Body of pancreas (tissue), 4 donors: ENCODE measurements around the gene BCHE. TPM values are rescaled to one million over a fixed set of nuclear protein-coding genes. Genes with fewer than 3 reads are reported as not detected.

ENCODE experiments used
- ATAC-seq: fragments of 150-250 bp; one replicate; pipeline ENCODE4 v1.9.1; 2016
- DNase-seq, 4 donors: peaks; one replicate each; pipeline ENCODE4 v3.0.0-alpha.2; 2019
- H3K27ac ChIP-seq, 4 donors: fragments of 200-600 bp; sonication (generic); 1 replicate in 3 of 4; 2 replicates in 1 of 4; pipeline versions ENCODE4 v1.5.1 to v1.6.1; 2016 to 2019; ENCODE audit warnings: mild to moderate bottlenecking in 1 of 4, mixed read lengths in 1 of 4, moderate library complexity in 1 of 4
- H3K27me3 ChIP-seq, 2 donors: fragments of 200-600 bp; sonication (generic); one replicate each; pipeline ENCODE4 v1.6.0; 2016; ENCODE audit warnings: mild to moderate bottlenecking in 1 of 2
- H3K36me3 ChIP-seq, 2 donors: fragments of 200-600 bp; sonication (generic); replicated peaks in 1 of 2; 2 replicates each; pipeline ENCODE4 v1.5.1; 2016; ENCODE audit warnings: low read depth in 2 of 2; ENCODE audit not compliant: insufficient read depth in 1 of 2
- H3K4me1 ChIP-seq: fragments of 200-600 bp; sonication (generic); one replicate; pipeline ENCODE4 v1.6.0; 2016
- H3K4me3 ChIP-seq, 2 donors: fragments of 200-600 bp; sonication (generic); 1 replicate in 1 of 2; 2 replicates in 1 of 2; pipeline ENCODE4 v1.5.1; 2016 to 2019
- H3K9me3 ChIP-seq, 3 donors: fragments of 200-600 bp; sonication (generic); 1 replicate in 2 of 3; 2 replicates in 1 of 3; pipeline ENCODE4 v1.5.1; 2016
- POLR2A ChIP-seq, 3 donors: fragments of 450-650 bp; IDR thresholded peaks; one replicate each; pipeline ENCODE4 v1.6.1; 2016; ENCODE audit warnings: antibody characterized with exemption in 3 of 3, mild to moderate bottlenecking in 2 of 3
- WGBS, 2 donors: methylation state at CpG; one replicate each; pipeline ENCODE4 v1.1.5; 2017; 5-methylcytosine and 5-hydroxymethylcytosine counted together
- intact Hi-C: fragments of 100-400 bp; cut with DNase I; formaldehyde crosslinking; loops from one replicate; pipeline ENCODE4 v1.15.1; 2023
- total RNA-seq, 2 donors: library from RNA; depleted of rRNA; stranded (reverse); fragments of >200 nt; gene quantifications; one replicate each; pipeline ENCODE4 v1.1.0, GENCODE V29; 2016
- TF ChIP-seq, protein P1 (sequence below), 7 experiments: fragments of 450-650 bp in 4 of 7; fragments of 200-600 bp in 3 of 7; sonication (generic) in 3 of 7; IDR thresholded peaks; one replicate each; pipeline ENCODE4 v1.5.1; 2016 to 2019; ENCODE audit warnings: antibody characterized with exemption in 7 of 7

The BCHE gene
- total RNA-seq, 2 donors from 2014 or later = 0.52 to 4.0 TPM

GRCh38 chr3:165754219-165755007, 82.8 kb downstream of the BCHE start:
- Histone ChIP-seq H3K27me3 (no peaks in the 10 kb centered on the region), H3K9me3 (no peaks in the 10 kb centered on the region), H3K27ac (no peak overlapping the region), H3K36me3 (no peaks in the 10 kb centered on the region), H3K4me1 (no peaks in the 10 kb centered on the region), H3K4me3 (no peak overlapping the region)
- ATAC-seq (no peak), DNase-seq (no peak)
- 45 to 58% methylated on average over 1 of the region's 1 CpG for WGBS, 2 donors
- TF ChIP-seq, protein P1, sequence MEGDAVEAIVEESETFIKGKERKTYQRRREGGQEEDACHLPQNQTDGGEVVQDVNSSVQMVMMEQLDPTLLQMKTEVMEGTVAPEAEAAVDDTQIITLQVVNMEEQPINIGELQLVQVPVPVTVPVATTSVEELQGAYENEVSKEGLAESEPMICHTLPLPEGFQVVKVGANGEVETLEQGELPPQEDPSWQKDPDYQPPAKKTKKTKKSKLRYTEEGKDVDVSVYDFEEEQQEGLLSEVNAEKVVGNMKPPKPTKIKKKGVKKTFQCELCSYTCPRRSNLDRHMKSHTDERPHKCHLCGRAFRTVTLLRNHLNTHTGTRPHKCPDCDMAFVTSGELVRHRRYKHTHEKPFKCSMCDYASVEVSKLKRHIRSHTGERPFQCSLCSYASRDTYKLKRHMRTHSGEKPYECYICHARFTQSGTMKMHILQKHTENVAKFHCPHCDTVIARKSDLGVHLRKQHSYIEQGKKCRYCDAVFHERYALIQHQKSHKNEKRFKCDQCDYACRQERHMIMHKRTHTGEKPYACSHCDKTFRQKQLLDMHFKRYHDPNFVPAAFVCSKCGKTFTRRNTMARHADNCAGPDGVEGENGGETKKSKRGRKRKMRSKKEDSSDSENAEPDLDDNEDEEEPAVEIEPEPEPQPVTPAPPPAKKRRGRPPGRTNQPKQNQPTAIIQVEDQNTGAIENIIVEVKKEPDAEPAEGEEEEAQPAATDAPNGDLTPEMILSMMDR (IDR thresholded peaks at IDR 0.05) = no peak
- TF ChIP-seq POLR2A (IDR thresholded peaks at IDR 0.05) = no peak
- intact Hi-C loops = no loop called here

DNA sequence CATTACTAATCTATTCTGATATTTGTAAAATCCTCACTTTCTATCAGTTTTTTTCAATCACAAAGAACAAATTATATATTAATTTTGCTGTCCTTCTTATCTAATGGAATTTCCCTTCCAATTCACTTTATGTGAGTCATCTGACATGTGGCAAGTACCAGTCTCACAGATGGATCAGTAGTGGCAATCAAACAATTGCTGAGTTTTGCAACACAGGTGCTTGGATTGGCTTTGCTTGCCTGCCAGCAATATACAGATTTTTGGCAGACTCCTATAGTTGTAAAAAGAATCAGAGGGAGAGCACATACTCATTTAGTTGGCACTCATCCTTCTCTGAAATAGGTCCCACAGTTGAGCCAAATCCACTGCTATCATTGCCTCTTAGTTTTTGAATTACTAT, 83.7 kb downstream of the BCHE start:
- ATAC-seq (no peak), DNase-seq (peak in 2 of 4 donors; percentile 5 to 6)
- intact Hi-C loops = no loop called here
- H3K9me3 ChIP-seq = no peaks in the 10 kb centered on the region
- no peak overlapping the region for H3K27ac ChIP-seq
- TF ChIP-seq, protein P1 (IDR thresholded peaks at IDR 0.05) = no peak
- no peak for TF ChIP-seq POLR2A (IDR thresholded peaks at IDR 0.05)
- no peaks in the 10 kb centered on the region for H3K4me1 ChIP-seq
- no peak overlapping the region for H3K4me3 ChIP-seq
- no peaks in the 10 kb centered on the region for H3K27me3 ChIP-seq
- no peaks in the 10 kb centered on the region for H3K36me3 ChIP-seq

GRCh38 chr3:165751637-165752036, 85.6 kb downstream of the BCHE start:
- WGBS, 2 donors = 82 to 86% methylated on average over 7 of the region's 7 CpGs

GRCh38 chr3:165749821-165750220, 87.4 kb downstream of the BCHE start:
- DNase-seq (no peak), ATAC-seq (no peak)
- H3K36me3 ChIP-seq = no peaks in the 10 kb centered on the region
- TF ChIP-seq, protein P1 (IDR thresholded peaks at IDR 0.05) = no peak
- TF ChIP-seq POLR2A (IDR thresholded peaks at IDR 0.05) = no peak
- H3K27me3 ChIP-seq = no peaks in the 10 kb centered on the region
- H3K4me1 ChIP-seq = no peaks in the 10 kb centered on the region
- intact Hi-C loops = no loop called here
- H3K27ac ChIP-seq = no peak overlapping the region
- H3K9me3 ChIP-seq = no peaks in the 10 kb centered on the region
- H3K4me3 ChIP-seq = no peak overlapping the region

More at GRCh38 chr3:165751637-165752036, 85.6 kb downstream of the BCHE start:
- TF ChIP-seq POLR2A (IDR thresholded peaks at IDR 0.05) = no peak
- TF ChIP-seq, protein P1 (IDR thresholded peaks at IDR 0.05) = no peak
- Histone ChIP-seq H3K27me3 (no peaks in the 10 kb centered on the region), H3K9me3 (no peaks in the 10 kb centered on the region), H3K4me3 (no peak overlapping the region), H3K36me3 (no peaks in the 10 kb centered on the region), H3K4me1 (no peaks in the 10 kb centered on the region), H3K27ac (no peak overlapping the region)
- intact Hi-C loops = no loop called here
- DNase-seq (no peak), ATAC-seq (no peak)

DNA sequence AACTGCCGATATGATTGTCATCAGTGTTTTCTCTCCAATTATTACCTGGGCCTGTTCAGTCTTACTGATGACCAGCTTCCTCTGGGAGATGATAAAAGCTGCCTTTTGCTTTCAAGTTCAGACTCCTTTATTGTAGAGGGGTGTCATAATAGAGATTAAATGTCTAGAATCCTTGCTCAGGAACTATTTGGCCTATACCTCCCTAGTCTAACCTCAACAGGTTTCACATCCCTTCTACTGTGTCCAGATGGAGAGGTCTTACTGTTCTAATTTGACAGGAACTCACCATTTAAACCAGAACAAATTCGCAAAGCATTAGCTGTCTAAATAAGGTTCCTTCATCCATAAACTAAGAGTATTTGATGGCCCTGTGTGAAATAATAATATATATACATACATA, 88.0 kb downstream of the BCHE start:
- no peak for TF ChIP-seq POLR2A (IDR thresholded peaks at IDR 0.05)
- TF ChIP-seq, protein P1 (IDR thresholded peaks at IDR 0.05) = no peak
- Histone ChIP-seq H3K4me1 (no peaks in the 10 kb centered on the region), H3K27ac (no peak overlapping the region), H3K9me3 (no peaks in the 10 kb centered on the region), H3K36me3 (no peaks in the 10 kb centered on the region), H3K27me3 (no peaks in the 10 kb centered on the region), H3K4me3 (no peak overlapping the region)
- no peak for ATAC-seq
- intact Hi-C loops = no loop called here
- WGBS, 2 donors = 89% methylated on average over 2 of the region's 2 CpGs
- no peak for DNase-seq
